Sigmoid colon (tissue), 7 donors: ENCODE results near the gene SUGCT. TPM values are rescaled to one million over a fixed set of nuclear protein-coding genes. Genes with fewer than 3 reads are reported as not detected.

Source experiments
- DNase-seq: peaks from one replicate; pipeline ENCODE4 v3.0.0-alpha.2; 2019
- H3K27ac ChIP-seq, 4 donors: fragments of 200-600 bp; sonication (generic); one replicate each; pipeline ENCODE4 v1.5.1; 2016 to 2019; ENCODE audit warnings: mild to moderate bottlenecking in 1 of 4
- H3K27me3 ChIP-seq, 3 donors: fragments of 200-600 bp; sonication (generic); one replicate each; pipeline ENCODE4 v1.5.1; 2019; ENCODE audit warnings: mild to moderate bottlenecking in 1 of 3
- H3K36me3 ChIP-seq, 4 donors: fragments of 200-600 bp; sonication (generic); one replicate each; pipeline ENCODE4 v1.5.1; 2016 to 2019
- H3K4me1 ChIP-seq, 4 donors: fragments of 200-600 bp; sonication (generic); one replicate each; pipeline ENCODE4 v1.5.1; 2017 to 2019
- H3K4me3 ChIP-seq, 4 donors: fragments of 200-600 bp; sonication (generic); one replicate each; pipeline ENCODE4 v1.5.1; 2017 to 2019; ENCODE audit warnings: mild to moderate bottlenecking in 2 of 4, moderate library complexity in 1 of 4
- H3K9me3 ChIP-seq, 4 donors: fragments of 200-600 bp in 3 of 4; sonication (generic) in 3 of 4; one replicate each; pipeline versions ENCODE4 v1.5.1 to v1.6.1; 2013 to 2019
- EP300 ChIP-seq, 4 donors: sonication (generic); formaldehyde crosslinking; IDR thresholded peaks; one replicate each; pipeline ENCODE4 v1.6.1; 2017; ENCODE audit warnings: antibody characterized with exemption in 4 of 4
- POLR2A ChIP-seq, 2 donors: fragments of 450-650 bp; IDR thresholded peaks; one replicate each; pipeline ENCODE4 v1.6.1; 2016; ENCODE audit warnings: antibody characterized with exemption in 2 of 2, mild to moderate bottlenecking in 2 of 2, moderate library complexity in 2 of 2
- POLR2AphosphoS5 ChIP-seq, 4 donors: sonication (generic); formaldehyde crosslinking; IDR thresholded peaks; one replicate each; pipeline ENCODE4 v1.6.1; 2017; ENCODE audit warnings: antibody characterized with exemption in 4 of 4
- WGBS, 2 donors: extraction: QIAGEN DNeasy Blood & Tissue Kit; methylation state at CpG; one replicate each; pipeline ENCODE4 v1.1.7; 2013; 5-methylcytosine and 5-hydroxymethylcytosine counted together
- intact Hi-C: fragments of 100-400 bp; cut with DNase I; formaldehyde crosslinking; loops from one replicate; pipeline ENCODE4 v1.15.1; 2023
- polyA plus RNA-seq, 3 donors: library from polyadenylated mRNA; stranded (reverse); fragments of 200-250 nt; gene quantifications; one replicate each; pipeline ENCODE4 v1.2.3, GENCODE V29; 2013
- total RNA-seq, 4 donors: library from RNA; depleted of rRNA; stranded (reverse); fragments of >200 nt; gene quantifications; one replicate each; pipeline ENCODE4 v1.1.0, GENCODE V29; 2016
- TF ChIP-seq, protein P1 (sequence below), 4 experiments: fragments of 450-650 bp in 3 of 4; fragments of 200-600 bp in 1 of 4; IDR thresholded peaks; one replicate each; pipeline ENCODE4 v1.5.1; 2016 to 2019; ENCODE audit warnings: antibody characterized with exemption in 4 of 4, mild to moderate bottlenecking in 3 of 4, moderate library complexity in 2 of 4
- donor health status: healthy with polysubstance abuse.
- donor health status: Bipolar disorder and iron deficiency.
- donor health status: healthy.

Gene SUGCT
- total and polyA plus RNA-seq, 7 donors: 2.3 to 25.9 (median 6.3) TPM

- Histone ChIP-seq H3K4me3 (no peak overlapping the region), H3K4me1 (peaks cover 0 to 9% (median 3%) of the 10 kb centered on the region in 4 donors), H3K27me3 (no peaks in the 10 kb centered on the region), H3K36me3 (no peaks in the 10 kb centered on the region), H3K9me3 (no peaks in the 10 kb centered on the region), H3K27ac (no peak overlapping the region)
- intact Hi-C loops: no loop called here
- no peak for DNase-seq
- 7 to 50% methylated on average over 1 of the region's 1 CpG for whole genome bisulfite sequencing, 2 donors
- no peak for TF ChIP-seq POLR2A (IDR thresholded peaks at IDR 0.05)
- TF ChIP-seq, protein P1, sequence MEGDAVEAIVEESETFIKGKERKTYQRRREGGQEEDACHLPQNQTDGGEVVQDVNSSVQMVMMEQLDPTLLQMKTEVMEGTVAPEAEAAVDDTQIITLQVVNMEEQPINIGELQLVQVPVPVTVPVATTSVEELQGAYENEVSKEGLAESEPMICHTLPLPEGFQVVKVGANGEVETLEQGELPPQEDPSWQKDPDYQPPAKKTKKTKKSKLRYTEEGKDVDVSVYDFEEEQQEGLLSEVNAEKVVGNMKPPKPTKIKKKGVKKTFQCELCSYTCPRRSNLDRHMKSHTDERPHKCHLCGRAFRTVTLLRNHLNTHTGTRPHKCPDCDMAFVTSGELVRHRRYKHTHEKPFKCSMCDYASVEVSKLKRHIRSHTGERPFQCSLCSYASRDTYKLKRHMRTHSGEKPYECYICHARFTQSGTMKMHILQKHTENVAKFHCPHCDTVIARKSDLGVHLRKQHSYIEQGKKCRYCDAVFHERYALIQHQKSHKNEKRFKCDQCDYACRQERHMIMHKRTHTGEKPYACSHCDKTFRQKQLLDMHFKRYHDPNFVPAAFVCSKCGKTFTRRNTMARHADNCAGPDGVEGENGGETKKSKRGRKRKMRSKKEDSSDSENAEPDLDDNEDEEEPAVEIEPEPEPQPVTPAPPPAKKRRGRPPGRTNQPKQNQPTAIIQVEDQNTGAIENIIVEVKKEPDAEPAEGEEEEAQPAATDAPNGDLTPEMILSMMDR (IDR thresholded peaks at IDR 0.05): no peak
- no peak for TF ChIP-seq POLR2AphosphoS5 (IDR thresholded peaks at IDR 0.05)
- TF ChIP-seq EP300 (IDR thresholded peaks at IDR 0.05): no peak
Measured at GRCh38 chr7:40879941-40880543, 745.2 kb downstream of the SUGCT start.

GRCh38 chr7:40880581-40880980 lies 745.8 kb downstream of the SUGCT start:
- Histone ChIP-seq H3K4me1 (peaks cover 0 to 9% (median 3%) of the 10 kb centered on the region in 4 donors), H3K27me3 (no peaks in the 10 kb centered on the region), H3K36me3 (no peaks in the 10 kb centered on the region), H3K27ac (no peak overlapping the region), H3K9me3 (no peaks in the 10 kb centered on the region), H3K4me3 (no peak overlapping the region)
- WGBS, 2 donors: 41 to 51% methylated on average over 1 of the region's 1 CpG
- intact Hi-C loops: no loop called here
- DNase-seq: no peak
- TF ChIP-seq, protein P1 (IDR thresholded peaks at IDR 0.05): no peak
- TF ChIP-seq POLR2AphosphoS5 (IDR thresholded peaks at IDR 0.05) (no peak), EP300 (IDR thresholded peaks at IDR 0.05) (no peak), POLR2A (IDR thresholded peaks at IDR 0.05) (no peak)

GRCh38 chr7:40881405-40881926 lies 746.7 kb downstream of the SUGCT start:
- H3K27me3 ChIP-seq: no peaks in the 10 kb centered on the region
- no peaks in the 10 kb centered on the region for H3K36me3 ChIP-seq
- DNase-seq: no peak
- whole genome bisulfite sequencing, 2 donors: 80 to 90% methylated on average over 2 of the region's 2 CpGs
- intact Hi-C loops: no loop called here
- no peak for TF ChIP-seq EP300 (IDR thresholded peaks at IDR 0.05)
- TF ChIP-seq, protein P1 (IDR thresholded peaks at IDR 0.05): no peak
- no peak for TF ChIP-seq POLR2AphosphoS5 (IDR thresholded peaks at IDR 0.05)
- no peak for TF ChIP-seq POLR2A (IDR thresholded peaks at IDR 0.05)
- H3K4me3 ChIP-seq: no peak overlapping the region
- H3K4me1 ChIP-seq: peaks cover 0 to 9% (median 3%) of the 10 kb centered on the region in 4 donors
- H3K27ac ChIP-seq: no peak overlapping the region
- no peaks in the 10 kb centered on the region for H3K9me3 ChIP-seq

DNA sequence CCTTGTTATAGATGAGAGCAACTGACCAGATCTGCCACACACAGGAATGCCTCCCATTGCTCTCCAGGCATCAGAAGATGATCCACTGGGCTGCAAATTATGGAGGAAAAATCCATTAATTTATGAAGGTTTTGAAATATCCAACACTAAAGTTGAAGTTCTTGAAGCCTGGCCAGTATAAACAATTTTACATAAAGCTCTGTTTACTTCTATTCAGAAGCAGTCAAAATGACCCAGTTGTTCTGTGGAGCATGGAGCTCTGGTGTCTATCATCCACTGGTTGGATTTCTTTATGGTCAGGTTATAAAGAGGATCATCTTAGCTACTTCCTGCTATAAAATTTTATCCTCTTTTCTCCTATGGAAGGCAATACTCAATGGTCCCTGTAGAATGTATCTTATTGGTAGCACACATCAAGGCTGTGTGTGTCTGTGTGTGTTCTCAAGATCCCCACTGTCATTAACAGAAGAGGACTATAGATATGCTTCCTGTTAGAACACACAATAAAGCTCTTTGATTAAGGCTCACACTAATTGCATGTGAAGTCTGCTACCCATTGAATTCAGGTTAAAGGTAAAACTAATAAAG lies 747.4 kb downstream of the SUGCT start:
- TF ChIP-seq POLR2A (IDR thresholded peaks at IDR 0.05) (no peak), EP300 (IDR thresholded peaks at IDR 0.05) (no peak), POLR2AphosphoS5 (IDR thresholded peaks at IDR 0.05) (no peak)
- TF ChIP-seq, protein P1 (IDR thresholded peaks at IDR 0.05): no peak
- H3K27me3 ChIP-seq: no peaks in the 10 kb centered on the region
- no peak overlapping the region for H3K27ac ChIP-seq
- peaks cover 0 to 9% (median 3%) of the 10 kb centered on the region in 4 donors for H3K4me1 ChIP-seq
- intact Hi-C loops: no loop called here
- no peak overlapping the region for H3K4me3 ChIP-seq
- no peaks in the 10 kb centered on the region for H3K36me3 ChIP-seq
- DNase-seq: no peak
- no peaks in the 10 kb centered on the region for H3K9me3 ChIP-seq
